Measurements from ENCODE around the gene MBP.

GRCh38 chr18:76993573-76993972, 139.0 kb downstream of the MBP start:
- no peak for TF ChIP-seq CTCF (conservative IDR thresholded peaks at IDR 0.05)
- no peak for TF ChIP-seq ZFX (IDR thresholded peaks at IDR 0.05)

Measured in C4-2B (cell line).